TTC549 (cell line): Measurements from ENCODE around the gene ARMC3.
"Not testable (repeated sequence)": the region's sequence is repeated elsewhere in the genome, so short reads cannot be mapped to it uniquely, and the experiment has no call there.

ENCODE experiments used
- FAIRE-seq: peaks from 2 replicates; lab custom pipeline; 2012; peaks lifted over from hg19 to GRCh38; lab: Jason Lieb, UNC

Gene ARMC3

GRCh38 chr10:22927661-22928403 lies at the start of gene ARMC3:
TSS of gene ARMC3 (plus strand) at chr10:22928053. CDS start at chr10:22931997, 3,944 bp downstream.
- no peak for FAIRE-seq

- FAIRE-seq, result no peak
Observed at GRCh38 chr10:22891797-22892196, 36.1 kb upstream of the ARMC3 start.

GRCh38 chr10:22893781-22894180 lies 34.1 kb upstream of the ARMC3 start:
- no peak for FAIRE-seq

GRCh38 chr10:22894714-22895113 lies 33.1 kb upstream of the ARMC3 start:
- FAIRE-seq, result no peak

GRCh38 chr10:22895252-22895651 lies 32.6 kb upstream of the ARMC3 start:
- no peak for FAIRE-seq

- FAIRE-seq, result no peak
Observed at GRCh38 chr10:22897371-22897770, 30.5 kb upstream of the ARMC3 start.

GRCh38 chr10:22899307-22899706 lies 28.5 kb upstream of the ARMC3 start:
- no peak for FAIRE-seq

- FAIRE-seq, result no peak
Observed at GRCh38 chr10:22899775-22900174, 28.1 kb upstream of the ARMC3 start.

GRCh38 chr10:22900841-22901601 lies 26.8 kb upstream of the ARMC3 start:
- FAIRE-seq, result no peak

GRCh38 chr10:22902147-22902546 lies 25.7 kb upstream of the ARMC3 start:
- not testable (repeated sequence) for FAIRE-seq

GRCh38 chr10:22903694-22904093 lies 24.2 kb upstream of the ARMC3 start:
- FAIRE-seq, result no peak

- FAIRE-seq, result no peak
Observed at GRCh38 chr10:22906767-22907166, 21.1 kb upstream of the ARMC3 start.

GRCh38 chr10:22908837-22909236 lies 19.0 kb upstream of the ARMC3 start:
- FAIRE-seq, result no peak

- FAIRE-seq, result not testable (repeated sequence)
Observed at GRCh38 chr10:22909673-22910072, 18.2 kb upstream of the ARMC3 start.

- FAIRE-seq, result no peak
Observed at GRCh38 chr10:22911067-22911466, 16.8 kb upstream of the ARMC3 start.

GRCh38 chr10:22911889-22912762 lies 15.7 kb upstream of the ARMC3 start:
- FAIRE-seq, result no peak

GRCh38 chr10:22912763-22913384 lies 15.0 kb upstream of the ARMC3 start:
- FAIRE-seq, result no peak

- no peak for FAIRE-seq
Observed at GRCh38 chr10:22913474-22914092, 14.3 kb upstream of the ARMC3 start.

GRCh38 chr10:22915314-22915713 lies 12.5 kb upstream of the ARMC3 start:
- FAIRE-seq, result no peak

- FAIRE-seq, result no peak
Observed at GRCh38 chr10:22925088-22925487, 2.8 kb upstream of the ARMC3 start.

GRCh38 chr10:22927166-22927565 lies 687 bp upstream of the ARMC3 start:
- no peak for FAIRE-seq

- FAIRE-seq, result not testable (repeated sequence)
Observed at GRCh38 chr10:22929053-22929452, 1.2 kb downstream of the ARMC3 start.
